Activated B cell treated with CpG ODN at 0.5 μM for 24 hours (primary cell): Measurements from ENCODE around the gene CYTH1. TPM values are rescaled to one million over a fixed set of nuclear protein-coding genes. Genes with fewer than 3 reads are reported as not detected.
A peak's percentile ranks its signal among the peaks of the same experiment; 100 is the strongest.

ENCODE experiments used
- ATAC-seq: fragments of 200-7000 bp; cut with Tn5 transposase; one replicate; pipeline ENCODE4 v1.10.0; 2021; ENCODE audit warnings: low read depth, mild to moderate bottlenecking, moderate library complexity
- CTCF ChIA-PET: fragments of 350-600 bp; sonication (Branson Sonifier 250); formaldehyde crosslinking; loops from one replicate; lab custom pipeline; 2021; ENCODE audit warnings: antibody characterized with exemption; lab: Charles Lee
- POLR2A ChIA-PET: fragments of 350-600 bp; sonication (Branson Sonifier 250); formaldehyde crosslinking; loops from one replicate; lab custom pipeline; 2021; ENCODE audit warnings: antibody characterized with exemption; lab: Charles Lee
- DNase-seq: peaks from one replicate; pipeline ENCODE4 v3.0.0; 2022
- H3K27ac Mint-ChIP-seq: one replicate; pipeline ENCODE4 v1.8.0; 2020; ENCODE audit warnings: mixed read lengths
- H3K27me3 Mint-ChIP-seq: one replicate; pipeline ENCODE4 v1.8.0; 2021; ENCODE audit warnings: mixed read lengths
- H3K36me3 Mint-ChIP-seq: one replicate; pipeline ENCODE4 v1.8.0; 2021; ENCODE audit warnings: low read depth, mixed read lengths
- H3K4me1 Mint-ChIP-seq: one replicate; pipeline ENCODE4 v1.8.0; 2021; ENCODE audit warnings: mixed read lengths
- H3K4me3 Mint-ChIP-seq: one replicate; pipeline ENCODE4 v1.8.0; 2020; ENCODE audit warnings: mild to moderate bottlenecking, mixed read lengths
- H3K9me3 Mint-ChIP-seq: one replicate; pipeline ENCODE4 v1.8.0; 2020; ENCODE audit warnings: mixed read lengths
- intact Hi-C: fragments of 100-400 bp; cut with micrococcal nuclease; formaldehyde crosslinking; loops from one replicate; pipeline ENCODE4 v1.15.1; 2024
- total RNA-seq: library from RNA; stranded (reverse); gene quantifications from 2 replicates; pipeline ENCODE4 v1.2.3, GENCODE V29; 2022
- TF ChIP-seq, protein P1 (sequence below): fragments of 200-600 bp; IDR thresholded peaks from one replicate; pipeline ENCODE4 v1.8.0; 2022; ENCODE audit warnings: antibody characterized with exemption, mild to moderate bottlenecking

CYTH1 gene
- total RNA-seq, 1 donor from 2014 or later: 391 TPM

DNA sequence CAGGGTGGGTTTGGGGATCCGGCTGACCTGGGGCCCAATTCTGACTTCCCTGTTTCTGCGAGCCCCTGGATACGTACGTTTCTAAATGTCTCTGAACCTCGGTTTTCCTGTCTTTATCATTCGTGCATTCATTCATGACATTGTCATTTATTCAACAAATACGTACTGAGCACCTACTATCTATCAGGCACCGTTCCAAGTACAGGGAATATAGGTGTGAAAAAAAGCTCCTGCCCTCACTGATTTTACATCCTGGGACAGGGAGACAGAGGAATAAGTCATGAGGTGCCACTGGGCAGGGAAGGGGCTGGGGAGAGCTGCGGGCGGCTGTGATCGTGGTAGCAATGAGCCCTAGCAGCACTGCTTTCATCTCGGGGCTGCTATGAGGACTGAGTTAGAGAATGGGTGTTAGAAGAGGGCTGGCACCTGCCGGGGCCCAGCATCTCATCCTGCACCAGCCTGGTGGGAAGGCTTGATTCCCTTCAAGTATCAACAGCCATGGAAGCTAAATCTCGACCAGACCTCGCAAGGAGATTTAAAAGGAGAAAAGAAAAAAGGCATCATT, 116.6 kb downstream of the CYTH1 start:
- CTCF ChIA-PET: interaction anchor here (1.6 kb wide), 1 partner anchor 43 kb away, joined by 4 read pairs; no protein-coding TSS in a partner anchor
- Mint-ChIP-seq H3K27ac (peak overlapping the region; percentile 41), H3K36me3 (peaks cover 26% of the 10 kb centered on the region), H3K4me1 (peaks cover 26% of the 10 kb centered on the region), H3K27me3 (no peaks in the 10 kb centered on the region), H3K4me3 (peak overlapping the region; percentile 24), H3K9me3 (no peaks in the 10 kb centered on the region)
- TF ChIP-seq, protein P1, sequence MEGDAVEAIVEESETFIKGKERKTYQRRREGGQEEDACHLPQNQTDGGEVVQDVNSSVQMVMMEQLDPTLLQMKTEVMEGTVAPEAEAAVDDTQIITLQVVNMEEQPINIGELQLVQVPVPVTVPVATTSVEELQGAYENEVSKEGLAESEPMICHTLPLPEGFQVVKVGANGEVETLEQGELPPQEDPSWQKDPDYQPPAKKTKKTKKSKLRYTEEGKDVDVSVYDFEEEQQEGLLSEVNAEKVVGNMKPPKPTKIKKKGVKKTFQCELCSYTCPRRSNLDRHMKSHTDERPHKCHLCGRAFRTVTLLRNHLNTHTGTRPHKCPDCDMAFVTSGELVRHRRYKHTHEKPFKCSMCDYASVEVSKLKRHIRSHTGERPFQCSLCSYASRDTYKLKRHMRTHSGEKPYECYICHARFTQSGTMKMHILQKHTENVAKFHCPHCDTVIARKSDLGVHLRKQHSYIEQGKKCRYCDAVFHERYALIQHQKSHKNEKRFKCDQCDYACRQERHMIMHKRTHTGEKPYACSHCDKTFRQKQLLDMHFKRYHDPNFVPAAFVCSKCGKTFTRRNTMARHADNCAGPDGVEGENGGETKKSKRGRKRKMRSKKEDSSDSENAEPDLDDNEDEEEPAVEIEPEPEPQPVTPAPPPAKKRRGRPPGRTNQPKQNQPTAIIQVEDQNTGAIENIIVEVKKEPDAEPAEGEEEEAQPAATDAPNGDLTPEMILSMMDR: no peak
- POLR2A ChIA-PET: interaction anchor here (0.6 to 0.9 kb wide), 2 partner anchors 12 to 112 kb away, joined by 3 to 5 read pairs; no protein-coding TSS in a partner anchor
- DNase-seq (no peak), ATAC-seq (no peak)
- intact Hi-C loops: no loop called here

DNA sequence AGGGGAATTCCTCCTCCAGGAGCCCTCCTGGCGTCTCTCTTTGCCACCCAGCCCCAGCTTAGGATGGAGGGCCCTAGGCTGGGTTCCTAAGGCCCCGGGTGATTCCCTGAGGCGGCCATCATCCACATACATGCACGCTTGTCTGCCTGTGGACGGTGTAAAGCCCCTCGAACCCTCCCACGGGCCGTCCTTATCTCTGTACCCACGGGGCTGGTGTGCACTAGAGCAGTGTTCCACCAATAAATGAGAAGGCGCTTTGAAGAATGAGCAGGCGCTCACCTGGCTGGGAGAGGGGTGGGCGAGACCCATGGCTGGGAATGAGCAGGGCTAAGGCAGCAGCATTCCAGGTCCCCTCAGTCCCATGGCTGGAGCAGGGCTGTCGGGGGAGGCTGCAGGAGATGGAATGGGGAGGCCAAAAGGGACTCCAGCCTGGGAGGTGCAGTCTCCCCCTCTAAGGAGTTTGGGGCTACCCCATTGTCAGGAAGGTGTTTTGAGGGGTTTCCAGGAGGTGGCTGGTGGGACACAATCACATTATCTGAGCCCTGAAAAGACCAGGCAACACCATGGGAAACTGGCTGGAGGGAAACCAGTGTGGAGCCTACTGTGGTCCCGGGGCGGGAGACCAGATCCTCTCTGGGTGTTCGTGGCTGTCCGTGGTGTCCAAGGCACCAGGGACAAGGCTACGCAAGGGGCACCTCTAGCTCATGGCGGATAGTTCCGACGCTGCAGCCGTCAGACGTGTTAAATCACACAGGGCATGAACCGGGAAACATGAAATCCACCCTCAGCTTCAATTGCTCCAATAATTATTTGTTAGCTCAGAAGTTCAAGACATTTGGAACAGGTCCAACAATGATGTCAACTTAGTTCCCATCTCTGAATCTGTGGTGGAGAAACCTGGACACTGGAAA, 117.3 kb downstream of the CYTH1 start:
- peaks cover 26% of the 10 kb centered on the region for H3K4me1 Mint-ChIP-seq

DNA sequence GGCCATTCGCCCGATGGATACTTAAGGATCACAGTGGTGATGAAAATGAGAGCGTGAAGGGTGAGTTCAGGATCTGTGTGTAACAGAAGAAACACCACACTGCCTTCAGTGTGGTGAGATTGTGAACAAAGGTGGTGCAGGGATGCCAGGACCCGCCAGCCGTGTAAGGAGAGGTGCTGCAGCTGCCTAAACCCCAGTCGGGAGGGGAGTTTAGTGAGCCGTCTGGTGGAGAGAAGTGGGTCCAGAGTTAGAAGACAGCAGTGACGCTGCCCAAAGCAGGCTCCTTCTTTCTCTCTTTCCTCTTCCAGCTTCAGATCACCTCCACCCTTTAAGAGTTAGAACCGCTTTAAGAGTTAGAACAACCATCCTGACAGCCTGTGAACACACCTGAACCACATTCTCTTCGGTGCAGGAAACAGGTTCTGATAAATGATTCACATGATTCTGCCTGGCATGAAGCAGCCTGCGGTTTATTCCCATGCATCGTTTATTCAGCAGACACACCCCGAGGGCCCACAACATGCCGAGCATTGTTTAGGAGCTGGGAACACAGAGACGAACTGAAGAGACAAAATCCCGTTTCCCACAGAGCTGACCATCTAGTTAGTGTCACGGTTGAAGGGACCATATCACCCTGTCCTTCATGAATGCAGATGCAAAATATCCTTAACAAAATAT, 120.8 kb downstream of the CYTH1 start:
- ATAC-seq: no peak
- H3K27ac Mint-ChIP-seq: no peak overlapping the region
- H3K9me3 Mint-ChIP-seq: no peaks in the 10 kb centered on the region
- H3K36me3 Mint-ChIP-seq: peaks cover under 1% of the 10 kb centered on the region
- peaks cover 17% of the 10 kb centered on the region for H3K4me1 Mint-ChIP-seq
- H3K27me3 Mint-ChIP-seq: no peaks in the 10 kb centered on the region
- TF ChIP-seq, protein P1: no peak
- intact Hi-C loops: no loop called here
- CTCF ChIA-PET: no interaction called here
- DNase-seq: no peak
- POLR2A ChIA-PET: no interaction called here
- no peak overlapping the region for H3K4me3 Mint-ChIP-seq

More for the DNA sequence above, 117.3 kb downstream of the CYTH1 start:
- ATAC-seq (no peak), DNase-seq (no peak)
- H3K36me3 Mint-ChIP-seq: peaks cover 20% of the 10 kb centered on the region
- intact Hi-C loops: no loop called here
- TF ChIP-seq, protein P1: no peak
- ChIA-PET POLR2A (interaction anchor here (0.9 kb wide), 1 partner anchor 13 kb away, joined by 3 read pairs; no protein-coding TSS in a partner anchor), CTCF (interaction anchor here (1.6 kb wide), 1 partner anchor 44 kb away, joined by 4 read pairs; no protein-coding TSS in a partner anchor)
- H3K27ac Mint-ChIP-seq: no peak overlapping the region
- H3K9me3 Mint-ChIP-seq: no peaks in the 10 kb centered on the region
- H3K4me3 Mint-ChIP-seq: no peak overlapping the region
- H3K27me3 Mint-ChIP-seq: no peaks in the 10 kb centered on the region

DNA sequence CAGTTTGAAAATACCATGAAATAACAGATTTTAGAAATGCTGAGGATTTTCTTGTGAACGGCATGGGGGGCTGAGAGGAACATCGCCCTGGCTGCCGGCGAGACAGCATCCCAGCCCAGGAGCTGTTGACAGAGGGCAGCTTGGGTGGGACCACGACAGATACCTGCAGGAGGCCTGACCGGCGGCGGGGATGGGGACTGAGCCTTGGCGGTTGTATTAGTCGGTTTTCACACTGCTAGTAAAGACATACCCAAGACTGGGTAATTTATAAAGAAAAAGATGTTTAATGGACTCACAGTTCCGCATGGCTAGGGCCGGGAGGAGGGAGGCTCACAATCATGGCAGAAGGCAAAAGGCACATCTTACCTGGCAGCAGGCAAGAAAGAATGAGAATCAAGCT, 122.5 kb downstream of the CYTH1 start:
- no peak overlapping the region for H3K27ac Mint-ChIP-seq
- no peaks in the 10 kb centered on the region for H3K9me3 Mint-ChIP-seq
- TF ChIP-seq, protein P1: no peak
- intact Hi-C loops: no loop called here
- H3K4me3 Mint-ChIP-seq: no peak overlapping the region
- H3K27me3 Mint-ChIP-seq: no peaks in the 10 kb centered on the region
- DNase-seq (no peak), ATAC-seq (no peak)
- ChIA-PET CTCF (no interaction called here), POLR2A (no interaction called here)
- no peaks in the 10 kb centered on the region for H3K36me3 Mint-ChIP-seq
- H3K4me1 Mint-ChIP-seq: peaks cover under 1% of the 10 kb centered on the region
